ENCODE measurements around the gene OR10G6.
"Not testable (repeated sequence)": the region's sequence is repeated elsewhere in the genome, so short reads cannot be mapped to it uniquely, and the experiment has no call there.

Gene OR10G6

GRCh38 chr11:123995119-123995518 is at the start of gene OR10G6:
TSS of gene OR10G6 (minus strand) at chr11:123995161. CDS start at chr11:123995161, 0 bp downstream.
- TF ChIP-seq CTCF (conservative IDR thresholded peaks at IDR 0.05) (no peak), ZFX (IDR thresholded peaks at IDR 0.05) (no peak)
- no peak within 1 kb of the TSS for H3K27ac ChIP-seq

GRCh38 chr11:124043420-124043819 is 48.5 kb upstream of the OR10G6 start:
- no peak overlapping the region for H3K27ac ChIP-seq
- no peak for TF ChIP-seq CTCF (conservative IDR thresholded peaks at IDR 0.05)
- TF ChIP-seq ZFX (IDR thresholded peaks at IDR 0.05) = no peak

- TF ChIP-seq ZFX (IDR thresholded peaks at IDR 0.05) (no peak), CTCF (conservative IDR thresholded peaks at IDR 0.05) (no peak)
- no peak within 1 kb of the TSS for H3K27ac ChIP-seq
Observed at GRCh38 chr11:124041254-124041653, 46.3 kb upstream of the OR10G6 start, which contains the start of gene OR10G7. TSS of gene OR10G7 (minus strand) at chr11:124041325. CDS start at chr11:124039001, 2,324 bp downstream.

DNA sequence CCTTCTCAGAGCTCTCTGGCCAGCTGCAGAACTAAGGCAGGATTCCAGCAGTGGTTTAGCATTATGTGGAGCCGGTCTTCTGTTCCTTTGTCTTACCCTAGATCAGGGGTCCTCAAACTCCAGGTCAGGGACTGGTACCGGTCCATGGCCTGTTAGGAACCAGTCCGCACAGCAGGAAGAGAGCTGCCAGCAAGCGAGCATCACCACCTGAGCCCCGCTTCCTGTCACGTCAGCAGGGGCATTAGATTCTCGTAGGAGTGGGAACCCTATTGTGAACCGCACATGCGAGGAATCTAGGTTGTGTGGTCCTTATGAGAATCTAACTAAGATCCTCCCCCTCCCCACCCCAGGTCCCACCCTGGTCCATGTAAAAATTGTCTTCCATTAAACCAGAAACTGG is 44.6 kb upstream of the OR10G6 start:
- TF ChIP-seq ZFX (IDR thresholded peaks at IDR 0.05) (no peak), CTCF (conservative IDR thresholded peaks at IDR 0.05) (no peak)
- H3K27ac ChIP-seq = no peak overlapping the region

DNA sequence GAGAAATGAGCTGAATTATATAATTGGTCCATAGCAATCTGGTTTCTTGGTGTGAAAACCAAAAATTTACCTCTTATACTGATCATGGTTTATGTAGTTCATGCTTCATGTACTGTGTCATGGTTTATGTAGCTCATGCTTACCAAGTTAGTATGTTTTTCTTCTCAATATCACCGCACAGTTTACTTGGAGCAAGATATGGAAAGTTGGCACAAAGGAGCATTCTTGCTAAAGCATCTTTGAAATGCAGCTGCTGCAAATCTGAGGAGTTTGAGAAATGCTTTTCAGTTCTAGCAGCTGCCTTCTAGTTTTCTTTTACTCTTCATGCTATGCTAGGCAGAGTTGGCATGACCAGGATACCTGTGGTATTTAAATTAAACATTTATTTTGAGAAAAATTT is 41.7 kb upstream of the OR10G6 start:
- H3K27ac ChIP-seq = no peak overlapping the region

GRCh38 chr11:124026498-124026897 is 31.5 kb upstream of the OR10G6 start, which contains the start of gene OR10G8:
TSS of gene OR10G8 (plus strand) at chr11:124026798. CDS start at chr11:124029623, 2,825 bp downstream.
- no peak for TF ChIP-seq ZFX (IDR thresholded peaks at IDR 0.05)
- no peak for TF ChIP-seq CTCF (conservative IDR thresholded peaks at IDR 0.05)
- H3K27ac ChIP-seq = no peak within 1 kb of the TSS

More for the DNA sequence above, 41.7 kb upstream of the OR10G6 start:
- TF ChIP-seq CTCF (conservative IDR thresholded peaks at IDR 0.05) = no peak
- TF ChIP-seq ZFX (IDR thresholded peaks at IDR 0.05) = no peak

GRCh38 chr11:124015837-124016236 is 20.9 kb upstream of the OR10G6 start:
- not testable (repeated sequence) for H3K27ac ChIP-seq

DNA sequence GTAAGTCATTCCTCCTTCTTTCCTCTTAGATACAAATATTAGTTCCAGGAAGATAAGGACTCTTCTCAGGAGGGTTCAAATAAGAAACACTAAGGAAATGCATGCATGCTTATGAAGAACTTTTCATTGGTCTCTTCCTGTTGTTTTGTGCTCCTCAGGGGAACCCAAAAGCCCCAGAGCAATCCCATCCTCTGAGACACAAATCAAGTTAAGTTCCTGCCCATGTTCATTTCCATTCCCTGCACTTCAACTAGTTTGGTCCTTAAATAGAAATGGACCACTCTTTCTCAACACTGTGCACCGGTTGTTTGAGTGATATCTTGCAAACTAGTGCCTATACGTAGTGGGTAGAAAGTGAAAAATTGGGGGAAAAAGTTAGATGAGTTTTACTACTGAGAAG is 17.7 kb upstream of the OR10G6 start, which contains the start of gene OR10G4:
OR10G4 (plus strand) TSS at position 301 of the 400 bp plus-strand sequence. CDS start 2,578 bp downstream, outside the sequence.
- no peak within 1 kb of the TSS for H3K27ac ChIP-seq
- TF ChIP-seq CTCF (conservative IDR thresholded peaks at IDR 0.05) (no peak), ZFX (IDR thresholded peaks at IDR 0.05) (no peak)

Measured in C4-2B (cell line).